Parathyroid adenoma (tissue), 2 donors: Measurements from ENCODE around the gene HAND1.

Experiments
- H2AFZ ChIP-seq: fragments of 300-600 bp; sonication (generic); one replicate; pipeline ENCODE4 v1.7.0; 2017; ENCODE audit warnings: antibody characterized with exemption, mild to moderate bottlenecking
- H3K27ac ChIP-seq: fragments of 300-600 bp; sonication (generic); one replicate; pipeline ENCODE4 v1.7.0; 2017
- H3K27me3 ChIP-seq: fragments of 300-600 bp; sonication (generic); one replicate; pipeline ENCODE4 v1.7.0; 2017; ENCODE audit warnings: low read length; ENCODE audit not compliant: control insufficient read depth, insufficient read depth
- H3K36me3 ChIP-seq: fragments of 300-600 bp; sonication (generic); one replicate; pipeline ENCODE4 v1.7.0; 2017; ENCODE audit warnings: low read length; ENCODE audit not compliant: control insufficient read depth, insufficient read depth
- H3K4me1 ChIP-seq: fragments of 300-600 bp; sonication (generic); one replicate; pipeline ENCODE4 v1.7.0; 2017; ENCODE audit warnings: control low read depth
- H3K4me2 ChIP-seq: fragments of 300-600 bp; sonication (generic); one replicate; pipeline ENCODE4 v1.7.0; 2017; ENCODE audit warnings: low read length
- H3K4me3 ChIP-seq: fragments of 300-600 bp; sonication (generic); one replicate; pipeline ENCODE4 v1.7.0; 2017; ENCODE audit warnings: low read depth, low read length
- H3K79me2 ChIP-seq: fragments of 300-600 bp; sonication (generic); one replicate; pipeline ENCODE4 v1.7.0; 2017; ENCODE audit warnings: control low read depth
- H3K9ac ChIP-seq: fragments of 300-600 bp; sonication (generic); one replicate; pipeline ENCODE4 v1.7.0; 2017; ENCODE audit warnings: mild to moderate bottlenecking
- H3K9me3 ChIP-seq: fragments of 300-600 bp; sonication (generic); one replicate; pipeline ENCODE4 v1.7.0; 2017; ENCODE audit warnings: low read length; ENCODE audit not compliant: control insufficient read depth
- CTCF ChIP-seq: fragments of 300-600 bp; sonication (generic); IDR thresholded peaks from one replicate; pipeline ENCODE4 v1.7.0; 2017; ENCODE audit warnings: antibody characterized with exemption, mild to moderate bottlenecking
- donor health status: primary hyperparathyroidism.

HAND1 gene

GRCh38 chr5:154461531-154461930 is 16.5 kb downstream of the HAND1 start:
- peaks cover 5% of the 10 kb centered on the region for H3K4me1 ChIP-seq
- H3K79me2 ChIP-seq: no peaks in the 10 kb centered on the region
- H3K4me3 ChIP-seq: no peak overlapping the region
- H2AFZ ChIP-seq: no peak overlapping the region
- H3K9ac ChIP-seq: no peak overlapping the region
- H3K36me3 ChIP-seq: no peaks in the 10 kb centered on the region
- H3K9me3 ChIP-seq: no peaks in the 10 kb centered on the region
- peak; percentile 18 for TF ChIP-seq CTCF
- H3K4me2 ChIP-seq: no peak overlapping the region
- H3K27me3 ChIP-seq: no peaks in the 10 kb centered on the region
- no peak overlapping the region for H3K27ac ChIP-seq

- Histone ChIP-seq H3K27me3 (no peaks in the 10 kb centered on the region), H3K9ac (no peak overlapping the region), H3K79me2 (no peaks in the 10 kb centered on the region), H3K4me2 (peak overlapping the region; percentile 27), H3K9me3 (no peaks in the 10 kb centered on the region), H3K4me1 (peaks cover 5% of the 10 kb centered on the region), H3K4me3 (no peak overlapping the region), H3K27ac (peak overlapping the region; percentile 12), H3K36me3 (no peaks in the 10 kb centered on the region), H2AFZ (no peak overlapping the region)
- TF ChIP-seq CTCF: no peak
Measured at GRCh38 chr5:154460172-154460571, 17.9 kb downstream of the HAND1 start.

- no peak overlapping the region for H3K27ac ChIP-seq
- H3K9me3 ChIP-seq: no peaks in the 10 kb centered on the region
- H3K79me2 ChIP-seq: no peaks in the 10 kb centered on the region
- H3K27me3 ChIP-seq: no peaks in the 10 kb centered on the region
- no peak overlapping the region for H3K4me3 ChIP-seq
- H2AFZ ChIP-seq: no peak overlapping the region
- H3K4me1 ChIP-seq: peaks cover 5% of the 10 kb centered on the region
- no peak overlapping the region for H3K4me2 ChIP-seq
- no peaks in the 10 kb centered on the region for H3K36me3 ChIP-seq
- no peak for TF ChIP-seq CTCF
- H3K9ac ChIP-seq: no peak overlapping the region
Measured at GRCh38 chr5:154459015-154459414, 19.0 kb downstream of the HAND1 start.

GRCh38 chr5:154456540-154456939 is 21.5 kb downstream of the HAND1 start:
- no peaks in the 10 kb centered on the region for H3K27me3 ChIP-seq
- no peak for TF ChIP-seq CTCF
- no peak overlapping the region for H3K4me2 ChIP-seq
- H3K9ac ChIP-seq: no peak overlapping the region
- no peak overlapping the region for H3K4me3 ChIP-seq
- no peaks in the 10 kb centered on the region for H3K36me3 ChIP-seq
- H3K9me3 ChIP-seq: no peaks in the 10 kb centered on the region
- H3K27ac ChIP-seq: no peak overlapping the region
- H2AFZ ChIP-seq: no peak overlapping the region
- no peaks in the 10 kb centered on the region for H3K79me2 ChIP-seq
- peaks cover 5% of the 10 kb centered on the region for H3K4me1 ChIP-seq

GRCh38 chr5:154455585-154455984 is 22.4 kb downstream of the HAND1 start:
- H3K27ac ChIP-seq: no peak overlapping the region
- no peaks in the 10 kb centered on the region for H3K79me2 ChIP-seq
- no peaks in the 10 kb centered on the region for H3K27me3 ChIP-seq
- H3K9me3 ChIP-seq: no peaks in the 10 kb centered on the region
- no peak overlapping the region for H3K4me3 ChIP-seq
- H3K36me3 ChIP-seq: no peaks in the 10 kb centered on the region
- no peak overlapping the region for H2AFZ ChIP-seq
- H3K9ac ChIP-seq: no peak overlapping the region
- peaks cover 5% of the 10 kb centered on the region for H3K4me1 ChIP-seq
- no peak overlapping the region for H3K4me2 ChIP-seq
- no peak for TF ChIP-seq CTCF
